Effector memory CD4-positive, alpha-beta T cell (primary cell): Measurements from ENCODE around the gene MVB12B.

Source experiments
- DNase-seq, 3 donors: peaks; one replicate each; pipeline ENCODE4 v3.0.0-alpha.2; 2020
- H3K27ac ChIP-seq: 2 replicates; pipeline ENCODE4 v1.7.0; 2013; ENCODE audit warnings: mild to moderate bottlenecking, low read length, moderate library complexity; ENCODE audit not compliant: insufficient read depth, poor library complexity, severe bottlenecking
- H3K27me3 ChIP-seq: replicated peaks from 2 replicates; pipeline ENCODE4 v1.7.0; 2013; ENCODE audit warnings: mild to moderate bottlenecking, low read length; ENCODE audit not compliant: insufficient read depth, control insufficient read depth, poor library complexity, severe bottlenecking
- H3K36me3 ChIP-seq: 2 replicates; pipeline ENCODE4 v1.7.0; 2013; ENCODE audit warnings: mild to moderate bottlenecking, low read length, moderate library complexity; ENCODE audit not compliant: control insufficient read depth, insufficient read depth
- H3K4me1 ChIP-seq: 2 replicates; pipeline ENCODE4 v1.7.0; 2013; ENCODE audit warnings: low read length, mild to moderate bottlenecking; ENCODE audit not compliant: control insufficient read depth, insufficient read depth, poor library complexity, severe bottlenecking
- H3K4me3 ChIP-seq: 2 replicates; pipeline ENCODE4 v1.7.0; 2013; ENCODE audit warnings: low read length, low read depth, mild to moderate bottlenecking; ENCODE audit not compliant: insufficient read depth, poor library complexity, severe bottlenecking
- H3K9me3 ChIP-seq: 2 replicates; pipeline ENCODE4 v1.7.0; 2013; ENCODE audit warnings: mild to moderate bottlenecking, low read length, moderate library complexity; ENCODE audit not compliant: control insufficient read depth

The MVB12B gene

DNA sequence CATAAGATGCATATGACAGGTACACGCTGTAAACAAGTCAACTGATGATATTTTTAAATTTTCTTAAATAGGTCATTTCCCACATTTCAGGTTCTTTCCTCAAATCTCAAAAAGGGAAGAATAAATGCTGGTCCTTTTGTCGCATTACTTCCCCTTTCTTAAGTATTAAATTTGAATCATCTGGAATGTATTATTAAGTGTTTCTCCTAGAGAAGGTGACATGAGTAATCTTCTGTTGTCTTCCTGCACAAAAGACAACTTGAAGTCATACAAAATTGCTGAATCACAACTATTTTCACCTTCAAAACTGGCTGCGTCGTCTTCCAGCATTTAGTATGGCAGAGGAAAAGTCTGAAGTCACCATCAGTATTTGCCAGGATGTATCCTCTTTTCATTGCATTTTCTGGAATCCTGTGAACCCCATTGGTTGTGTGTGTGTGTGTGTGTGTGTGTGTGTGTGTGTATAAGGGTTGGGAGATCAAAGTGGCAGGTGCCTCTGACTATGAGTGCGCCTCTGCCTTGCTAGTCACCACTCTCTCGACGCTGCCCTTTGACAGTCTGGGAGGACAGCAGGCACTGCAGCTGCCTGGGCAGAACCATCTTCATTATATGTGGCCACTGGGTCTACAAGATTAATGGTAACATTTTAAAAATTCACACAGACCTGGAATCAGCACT, 86.9 kb downstream of the MVB12B start:
- no peaks in the 10 kb centered on the region for H3K36me3 ChIP-seq
- H3K27ac ChIP-seq: no peak overlapping the region
- H3K9me3 ChIP-seq: no peaks in the 10 kb centered on the region
- H3K4me1 ChIP-seq: peaks cover 10% of the 10 kb centered on the region
- H3K4me3 ChIP-seq: no peak overlapping the region
- no peaks in the 10 kb centered on the region for H3K27me3 ChIP-seq
- DNase-seq: no peak

DNA sequence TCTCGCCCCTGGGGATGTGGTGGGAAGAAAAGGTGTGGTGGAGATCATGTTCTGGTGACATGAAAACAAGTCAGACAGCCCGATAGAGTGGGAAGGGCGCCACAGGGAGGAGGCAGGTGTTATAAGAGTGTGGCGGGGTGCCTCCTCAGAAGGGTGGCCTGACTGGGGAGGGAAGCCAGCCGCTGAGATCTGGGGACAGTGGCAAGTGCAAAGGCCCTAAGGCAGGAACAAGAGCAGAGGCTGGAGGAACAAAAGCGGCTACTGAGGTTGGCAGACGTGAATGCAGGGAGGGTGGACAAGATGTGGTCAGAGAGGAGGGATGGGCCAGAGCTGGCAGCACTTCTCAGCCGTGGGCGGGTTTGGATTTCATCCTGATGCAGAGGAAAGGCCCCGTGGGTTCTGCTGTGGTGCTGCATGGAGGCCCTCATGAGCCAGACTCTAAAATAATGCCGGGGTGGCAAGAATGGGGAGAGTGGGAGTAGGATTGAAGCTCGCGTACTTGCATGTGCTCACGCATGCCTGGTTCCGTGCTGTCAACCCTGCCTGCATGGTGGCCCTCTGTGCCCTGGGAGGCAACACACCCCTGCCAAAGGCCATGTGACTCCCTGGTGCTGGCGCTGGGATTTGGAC, 89.2 kb downstream of the MVB12B start:
- H3K4me3 ChIP-seq: no peak overlapping the region
- DNase-seq: no peak
- H3K9me3 ChIP-seq: no peaks in the 10 kb centered on the region
- H3K36me3 ChIP-seq: no peaks in the 10 kb centered on the region
- H3K27me3 ChIP-seq: no peaks in the 10 kb centered on the region
- H3K27ac ChIP-seq: no peak overlapping the region
- peaks cover 10% of the 10 kb centered on the region for H3K4me1 ChIP-seq

DNA sequence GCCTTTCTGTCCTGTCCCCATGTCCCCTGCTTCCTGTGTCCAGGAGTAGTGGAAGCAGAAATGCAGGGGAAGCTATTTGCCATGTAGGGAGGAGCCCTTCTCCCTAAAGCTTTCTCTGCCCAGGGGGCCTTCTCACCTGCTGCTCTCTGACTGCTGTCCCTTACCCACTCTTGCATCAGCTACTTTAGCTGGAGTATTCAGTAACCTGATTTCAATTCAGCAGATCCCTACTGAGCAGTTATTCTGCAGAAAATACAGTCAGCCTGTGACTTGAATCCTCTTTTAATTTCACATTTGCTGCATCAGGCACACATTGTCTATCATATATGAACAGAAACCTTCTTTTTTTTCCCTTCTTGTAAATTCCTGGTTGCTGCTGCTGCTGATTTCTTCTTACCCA, 90.4 kb downstream of the MVB12B start:
- no peak overlapping the region for H3K4me3 ChIP-seq
- H3K27me3 ChIP-seq: no peaks in the 10 kb centered on the region
- DNase-seq: no peak
- no peaks in the 10 kb centered on the region for H3K36me3 ChIP-seq
- H3K27ac ChIP-seq: no peak overlapping the region
- no peaks in the 10 kb centered on the region for H3K9me3 ChIP-seq
- peaks cover 7% of the 10 kb centered on the region for H3K4me1 ChIP-seq

DNA sequence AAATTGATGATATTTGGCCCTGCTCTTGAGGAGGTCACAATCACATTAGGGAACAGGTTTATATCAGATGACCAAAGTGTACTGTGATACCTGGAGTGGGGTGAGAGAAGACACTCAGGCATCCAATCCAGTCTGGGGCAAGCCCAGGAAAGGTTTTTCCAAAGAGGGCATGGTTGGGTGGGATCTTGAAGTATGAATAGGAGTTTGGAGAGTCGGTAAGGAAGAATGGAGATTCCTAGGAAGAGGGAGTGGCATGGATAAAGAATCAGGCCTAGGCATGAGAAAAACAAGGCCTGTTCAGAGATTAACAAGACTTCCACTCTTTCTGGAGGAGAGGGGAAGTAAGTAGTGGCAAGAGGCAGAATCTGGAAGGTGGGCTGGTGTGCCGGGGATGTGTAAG, 91.1 kb downstream of the MVB12B start:
- Histone ChIP-seq H3K9me3 (no peaks in the 10 kb centered on the region), H3K27ac (no peak overlapping the region), H3K4me3 (no peak overlapping the region), H3K27me3 (no peaks in the 10 kb centered on the region), H3K4me1 (peaks cover under 1% of the 10 kb centered on the region), H3K36me3 (no peaks in the 10 kb centered on the region)
- no peak for DNase-seq

DNA sequence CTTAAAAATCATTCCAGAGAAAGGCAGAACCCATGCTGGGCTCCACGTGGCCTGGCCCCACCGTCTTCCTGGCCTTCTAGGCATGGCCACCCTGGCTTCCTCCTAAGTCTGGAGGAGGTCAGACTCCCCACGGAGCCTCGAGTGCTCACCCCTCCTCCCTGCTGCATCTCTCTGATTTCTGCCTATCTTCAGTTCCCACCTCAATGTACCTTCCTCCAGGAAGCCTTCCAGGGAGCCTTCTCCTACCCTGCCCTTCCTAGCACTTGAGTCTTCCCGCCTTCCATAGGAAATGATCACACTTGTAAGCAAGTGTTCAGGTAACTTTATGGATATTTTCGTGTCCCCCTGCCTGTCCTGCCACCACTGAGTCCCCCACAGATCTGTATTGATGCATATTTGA, 92.0 kb downstream of the MVB12B start:
- Histone ChIP-seq H3K4me3 (no peak overlapping the region), H3K27me3 (no peaks in the 10 kb centered on the region), H3K27ac (no peak overlapping the region), H3K36me3 (no peaks in the 10 kb centered on the region), H3K4me1 (peaks cover 9% of the 10 kb centered on the region), H3K9me3 (no peaks in the 10 kb centered on the region)
- DNase-seq: no peak

DNA sequence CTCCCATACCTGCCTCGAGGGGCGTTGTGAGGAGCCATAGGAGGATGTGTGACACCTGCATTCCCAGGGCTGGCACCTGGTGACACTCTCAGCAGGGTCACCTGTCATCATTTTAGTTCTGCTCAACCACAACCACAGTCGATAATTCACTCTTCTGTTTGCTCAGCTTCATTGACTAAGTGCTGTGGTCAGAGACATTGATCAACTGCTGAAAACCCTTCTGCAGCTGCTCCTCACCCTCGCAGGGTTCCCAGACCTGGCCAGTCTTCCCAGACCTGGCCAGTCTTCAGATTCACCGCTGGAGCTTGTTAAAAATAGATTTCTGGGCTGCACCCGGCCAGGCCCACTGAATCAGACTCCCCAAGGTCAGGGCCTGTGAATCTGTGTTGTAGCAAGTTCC, 92.8 kb downstream of the MVB12B start:
- Histone ChIP-seq H3K9me3 (no peaks in the 10 kb centered on the region), H3K4me3 (no peak overlapping the region), H3K27ac (no peak overlapping the region), H3K4me1 (peaks cover 11% of the 10 kb centered on the region), H3K27me3 (no peaks in the 10 kb centered on the region), H3K36me3 (no peaks in the 10 kb centered on the region)
- DNase-seq: no peak

DNA sequence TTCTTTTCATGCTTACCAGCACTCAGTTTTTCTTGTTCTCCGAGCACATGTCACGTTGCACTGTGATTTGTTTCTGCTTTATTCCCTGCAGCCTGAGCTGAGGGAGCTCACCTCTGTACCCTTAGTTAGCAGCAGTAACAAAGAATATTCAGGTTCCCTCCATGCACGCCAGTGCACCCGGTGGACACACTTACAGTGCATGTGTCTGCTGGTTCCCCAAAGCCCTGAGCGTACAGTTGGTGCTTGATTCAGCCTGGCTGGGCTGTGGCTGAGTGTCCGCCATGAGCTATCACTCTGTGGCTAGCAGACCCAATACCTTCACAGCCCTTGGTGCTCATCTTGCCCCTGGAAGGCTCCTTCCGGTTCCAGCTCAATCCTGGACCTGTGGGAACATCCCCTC, 93.5 kb downstream of the MVB12B start:
- Histone ChIP-seq H3K4me1 (peaks cover 11% of the 10 kb centered on the region), H3K9me3 (no peaks in the 10 kb centered on the region), H3K27me3 (no peaks in the 10 kb centered on the region), H3K27ac (no peak overlapping the region), H3K36me3 (no peaks in the 10 kb centered on the region), H3K4me3 (no peak overlapping the region)
- no peak for DNase-seq

DNA sequence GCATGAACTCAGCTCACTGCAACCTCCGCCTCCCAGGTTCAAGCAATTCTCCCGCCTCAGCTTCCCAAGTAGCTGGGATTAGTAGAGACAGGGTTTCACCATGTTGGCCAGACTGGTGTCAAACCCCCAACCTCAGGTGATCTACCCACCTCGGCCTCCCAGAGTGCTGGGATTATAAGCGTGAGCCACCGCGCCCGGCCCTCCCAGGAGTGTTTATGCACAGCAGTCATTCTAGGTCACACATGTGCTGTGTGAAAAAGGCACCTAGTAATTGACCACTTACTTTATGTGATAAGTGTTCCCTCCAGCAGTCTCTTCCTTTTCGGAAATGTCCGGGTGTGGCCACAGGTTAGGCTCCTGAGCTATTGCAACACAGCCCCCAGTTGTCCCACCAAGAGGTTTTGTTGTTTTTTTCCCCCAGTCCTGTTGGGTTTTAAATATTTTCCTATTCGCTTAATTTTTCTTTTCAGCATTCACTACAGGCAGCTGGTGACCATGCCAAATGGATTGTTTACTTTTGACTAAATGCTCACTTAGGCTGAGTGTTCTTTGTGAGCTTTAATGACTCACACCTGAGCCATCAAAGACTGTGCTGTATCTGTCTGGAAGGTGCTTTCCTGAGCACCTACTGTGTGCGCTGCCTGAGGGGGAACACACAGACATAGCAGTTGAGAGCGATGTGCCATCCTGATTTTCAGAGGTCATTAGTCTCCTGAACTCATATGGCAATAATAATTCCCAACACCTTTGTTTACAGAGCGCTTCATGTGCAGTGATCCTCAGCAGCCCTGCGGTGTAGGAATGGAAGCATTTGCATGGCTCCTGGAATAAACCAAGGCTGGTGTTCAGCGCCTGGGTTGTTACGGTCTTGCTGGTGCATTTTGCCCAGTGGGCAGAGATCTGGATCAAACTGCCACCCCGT, 94.3 kb downstream of the MVB12B start:
- Histone ChIP-seq H3K9me3 (no peaks in the 10 kb centered on the region), H3K4me3 (no peak overlapping the region), H3K36me3 (no peaks in the 10 kb centered on the region), H3K4me1 (peaks cover 11% of the 10 kb centered on the region), H3K27ac (no peak overlapping the region), H3K27me3 (no peaks in the 10 kb centered on the region)
- DNase-seq: no peak

DNA sequence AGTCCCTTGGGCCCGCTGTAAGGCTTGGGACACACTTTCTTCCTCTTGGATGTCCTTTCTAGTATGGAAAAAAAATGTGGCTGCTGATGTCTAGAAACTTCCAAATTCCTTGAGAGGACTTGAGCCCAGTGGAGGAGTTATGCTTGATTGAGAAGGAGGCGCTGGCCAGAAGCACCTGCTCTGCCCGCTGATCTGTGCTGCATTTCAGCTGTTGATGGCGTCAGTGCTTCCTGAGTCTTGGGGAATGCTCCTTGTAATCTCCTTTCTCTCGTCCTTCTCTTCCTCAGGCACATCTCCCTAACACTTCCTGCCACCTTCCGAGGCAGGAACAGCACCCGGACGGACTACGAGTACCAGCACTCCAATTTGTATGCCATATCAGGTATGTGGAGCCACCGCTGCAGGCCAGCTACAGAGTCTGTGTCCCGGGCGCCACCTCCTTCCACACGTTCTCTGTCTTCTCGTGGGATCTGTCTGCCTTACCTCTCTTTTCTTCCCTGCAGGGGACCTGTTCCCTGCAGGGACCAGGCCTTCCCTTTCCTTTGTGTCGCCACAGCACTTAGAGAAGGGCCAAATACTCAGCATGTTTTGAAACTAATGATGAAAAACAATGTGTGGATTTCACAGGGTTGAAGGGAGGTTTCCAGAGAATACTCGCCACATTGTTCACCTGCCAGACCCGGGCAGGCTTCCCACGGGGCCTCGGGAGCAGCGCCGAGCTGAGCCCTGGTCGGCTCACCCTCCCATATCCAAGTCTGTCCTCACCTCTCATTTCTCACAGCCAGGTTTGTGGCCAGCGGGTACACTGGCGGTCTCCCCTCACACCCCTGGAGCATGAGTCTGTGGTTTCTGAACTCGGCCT, 95.2 kb downstream of the MVB12B start:
- Histone ChIP-seq H3K27me3 (no peaks in the 10 kb centered on the region), H3K9me3 (no peaks in the 10 kb centered on the region), H3K27ac (no peak overlapping the region), H3K4me1 (peaks cover 11% of the 10 kb centered on the region), H3K36me3 (no peaks in the 10 kb centered on the region), H3K4me3 (no peak overlapping the region)
- DNase-seq: no peak
